Measurements from ENCODE around the gene TTI1. TPM values are rescaled to one million over a fixed set of nuclear protein-coding genes. Genes with fewer than 3 reads are reported as not detected.

Gene TTI1
- polyA plus RNA-seq, 6 donors from 2014 or later = 2.2 to 21.4 (median 16.9) TPM

- H3K9me3 Mint-ChIP-seq = no peaks in the 10 kb centered on the region
- H3K27me3 Mint-ChIP-seq = no peaks in the 10 kb centered on the region
- H3K36me3 Mint-ChIP-seq = peaks cover 38 to 43% of the 10 kb centered on the region in 2 donors
- H3K4me3 Mint-ChIP-seq = no peak overlapping the region
- H3K4me1 Mint-ChIP-seq = peaks cover 0 to 10% (median 6%) of the 10 kb centered on the region in 3 donors
- DNase-seq (no peak), ATAC-seq (ENCODE audit: low read depth in 2 of 2) (no peak)
- peak overlapping the region in 3 of 6 donors; percentile 44 to 79 (median 70) for H3K27ac Mint-ChIP-seq
Measured at GRCh38 chr20:38065764-38066375, 32.6 kb upstream of the TTI1 start.

- ATAC-seq (ENCODE audit: low read depth in 2 of 2) (no peak), DNase-seq (no peak)
- Mint-ChIP-seq H3K4me1 (peaks cover 0 to 10% (median 10%) of the 10 kb centered on the region in 3 donors), H3K4me3 (no peak overlapping the region), H3K27ac (peak overlapping the region in 1 of 6 donors; percentile 34), H3K9me3 (no peaks in the 10 kb centered on the region), H3K27me3 (no peaks in the 10 kb centered on the region), H3K36me3 (peaks cover 19 to 53% of the 10 kb centered on the region in 2 donors)
Measured at GRCh38 chr20:38063911-38064530, 30.8 kb upstream of the TTI1 start.

GRCh38 chr20:38062890-38063289, 29.6 kb upstream of the TTI1 start:
- no peak for DNase-seq
- H3K4me3 Mint-ChIP-seq = no peak overlapping the region

GRCh38 chr20:38061109-38061508, 27.9 kb upstream of the TTI1 start:
- Mint-ChIP-seq H3K4me1 (peaks cover 7 to 16% (median 14%) of the 10 kb centered on the region in 3 donors), H3K36me3 (peaks cover 5 to 37% of the 10 kb centered on the region in 2 donors)

More at GRCh38 chr20:38062890-38063289, 29.6 kb upstream of the TTI1 start:
- H3K4me1 Mint-ChIP-seq = peaks cover 0 to 10% (median 10%) of the 10 kb centered on the region in 3 donors
- H3K27ac Mint-ChIP-seq = no peak overlapping the region
- no peak for ATAC-seq (ENCODE audit: low read depth in 2 of 2)
- no peaks in the 10 kb centered on the region for H3K9me3 Mint-ChIP-seq
- no peaks in the 10 kb centered on the region for H3K27me3 Mint-ChIP-seq
- peaks cover 15 to 53% of the 10 kb centered on the region in 2 donors for H3K36me3 Mint-ChIP-seq

GRCh38 chr20:38060536-38060935, 27.3 kb upstream of the TTI1 start:
- no peaks in the 10 kb centered on the region for H3K9me3 Mint-ChIP-seq
- no peak overlapping the region for H3K4me3 Mint-ChIP-seq
- peak overlapping the region in 2 of 6 donors; percentile 78 to 87 for H3K27ac Mint-ChIP-seq
- H3K27me3 Mint-ChIP-seq = no peaks in the 10 kb centered on the region
- H3K36me3 Mint-ChIP-seq = peaks cover 0 to 32% of the 10 kb centered on the region in 2 donors
- ATAC-seq (ENCODE audit: low read depth in 2 of 2) (no peak), DNase-seq (no peak)
- H3K4me1 Mint-ChIP-seq = peaks cover 10 to 16% (median 12%) of the 10 kb centered on the region in 3 donors

More at GRCh38 chr20:38061109-38061508, 27.9 kb upstream of the TTI1 start:
- Mint-ChIP-seq H3K4me3 (no peak overlapping the region), H3K9me3 (no peaks in the 10 kb centered on the region), H3K27ac (peak overlapping the region in 1 of 6 donors; percentile 78), H3K27me3 (no peaks in the 10 kb centered on the region)
- ATAC-seq (ENCODE audit: low read depth in 2 of 2) (no peak), DNase-seq (no peak)

- peaks cover 0 to 25% of the 10 kb centered on the region in 2 donors for H3K36me3 Mint-ChIP-seq
- no peaks in the 10 kb centered on the region for H3K27me3 Mint-ChIP-seq
- no peak overlapping the region for H3K4me3 Mint-ChIP-seq
- ATAC-seq (ENCODE audit: low read depth in 2 of 2) (no peak), DNase-seq (no peak)
- no peak overlapping the region for H3K27ac Mint-ChIP-seq
- peaks cover 8 to 20% (median 15%) of the 10 kb centered on the region in 3 donors for H3K4me1 Mint-ChIP-seq
- no peaks in the 10 kb centered on the region for H3K9me3 Mint-ChIP-seq
Measured at GRCh38 chr20:38059832-38060231, 26.6 kb upstream of the TTI1 start.

- Mint-ChIP-seq H3K9me3 (no peaks in the 10 kb centered on the region), H3K4me3 (no peak overlapping the region), H3K4me1 (peaks cover 8 to 16% (median 15%) of the 10 kb centered on the region in 3 donors), H3K27me3 (no peaks in the 10 kb centered on the region), H3K36me3 (peaks cover 0 to 24% of the 10 kb centered on the region in 2 donors), H3K27ac (peak overlapping the region; percentile 2 to 85 (median 52))
- ATAC-seq (ENCODE audit: low read depth in 2 of 2) (peak; percentile 92 to 93), DNase-seq (peak; percentile 70)
Measured at GRCh38 chr20:38057351-38057972, 24.2 kb upstream of the TTI1 start.

- H3K4me3 Mint-ChIP-seq = no peak overlapping the region
- H3K27ac Mint-ChIP-seq = no peak overlapping the region
- H3K4me1 Mint-ChIP-seq = peaks cover 8 to 21% (median 15%) of the 10 kb centered on the region in 3 donors
- ATAC-seq (ENCODE audit: low read depth in 2 of 2) (no peak), DNase-seq (no peak)
- H3K27me3 Mint-ChIP-seq = no peaks in the 10 kb centered on the region
- no peaks in the 10 kb centered on the region for H3K9me3 Mint-ChIP-seq
- peaks cover 0 to 28% of the 10 kb centered on the region in 2 donors for H3K36me3 Mint-ChIP-seq
Measured at GRCh38 chr20:38055848-38056247, 22.6 kb upstream of the TTI1 start.

- DNase-seq (no peak), ATAC-seq (ENCODE audit: low read depth in 2 of 2) (no peak)
- H3K36me3 Mint-ChIP-seq = peaks cover 1 to 26% of the 10 kb centered on the region in 2 donors
- H3K4me3 Mint-ChIP-seq = peak overlapping the region in 1 of 8 donors; percentile 31
- peak overlapping the region in 1 of 6 donors; percentile 14 for H3K27ac Mint-ChIP-seq
- no peaks in the 10 kb centered on the region for H3K27me3 Mint-ChIP-seq
- H3K9me3 Mint-ChIP-seq = no peaks in the 10 kb centered on the region
- peaks cover 8 to 17% (median 15%) of the 10 kb centered on the region in 3 donors for H3K4me1 Mint-ChIP-seq
Measured at GRCh38 chr20:38055294-38055693, 22.0 kb upstream of the TTI1 start.

- Mint-ChIP-seq H3K9me3 (no peaks in the 10 kb centered on the region), H3K36me3 (peaks cover 8 to 26% of the 10 kb centered on the region in 2 donors), H3K4me1 (peaks cover 8 to 21% (median 15%) of the 10 kb centered on the region in 3 donors), H3K27me3 (no peaks in the 10 kb centered on the region), H3K27ac (no peak overlapping the region), H3K4me3 (no peak overlapping the region)
- no peak for ATAC-seq (ENCODE audit: low read depth in 2 of 2)
- DNase-seq = no peak
Measured at GRCh38 chr20:38054647-38055046, 21.4 kb upstream of the TTI1 start.

GRCh38 chr20:38052870-38053269, 19.6 kb upstream of the TTI1 start:
- Mint-ChIP-seq H3K27me3 (no peaks in the 10 kb centered on the region), H3K4me3 (no peak overlapping the region), H3K36me3 (peaks cover 10 to 21% of the 10 kb centered on the region in 2 donors), H3K27ac (no peak overlapping the region), H3K9me3 (no peaks in the 10 kb centered on the region), H3K4me1 (peaks cover 8 to 22% (median 15%) of the 10 kb centered on the region in 3 donors)
- ATAC-seq (ENCODE audit: low read depth in 2 of 2) (no peak), DNase-seq (no peak)

GRCh38 chr20:38050686-38051085, 17.4 kb upstream of the TTI1 start:
- DNase-seq (no peak), ATAC-seq (ENCODE audit: low read depth in 2 of 2) (no peak)
- no peak overlapping the region for H3K27ac Mint-ChIP-seq
- peaks cover 4 to 27% (median 13%) of the 10 kb centered on the region in 3 donors for H3K4me1 Mint-ChIP-seq
- H3K4me3 Mint-ChIP-seq = no peak overlapping the region
- H3K9me3 Mint-ChIP-seq = no peaks in the 10 kb centered on the region
- H3K36me3 Mint-ChIP-seq = peaks cover 15 to 24% of the 10 kb centered on the region in 2 donors
- H3K27me3 Mint-ChIP-seq = no peaks in the 10 kb centered on the region

- ATAC-seq (ENCODE audit: low read depth in 2 of 2) (no peak), DNase-seq (no peak)
- H3K4me1 Mint-ChIP-seq = peaks cover 4 to 22% (median 7%) of the 10 kb centered on the region in 3 donors
- no peak overlapping the region for H3K4me3 Mint-ChIP-seq
- no peaks in the 10 kb centered on the region for H3K27me3 Mint-ChIP-seq
- H3K36me3 Mint-ChIP-seq = peaks cover 15 to 24% of the 10 kb centered on the region in 2 donors
- no peaks in the 10 kb centered on the region for H3K9me3 Mint-ChIP-seq
- H3K27ac Mint-ChIP-seq = peak overlapping the region in 2 of 6 donors; percentile 61 to 70
Measured at GRCh38 chr20:38049800-38050199, 16.5 kb upstream of the TTI1 start.
